Keratinocyte (primary cell): ENCODE results near the gene HPS1. TPM values are rescaled to one million over a fixed set of nuclear protein-coding genes. Genes with fewer than 3 reads are reported as not detected.
"Not testable (repeated sequence)": the region's sequence is repeated elsewhere in the genome, so short reads cannot be mapped to it uniquely, and the experiment has no call there.

Source experiments
- DNase-seq: peaks from one replicate; pipeline ENCODE4 v3.0.0-alpha.2; 2011; ENCODE audit warnings: low read depth, missing footprints, low spot score
- FAIRE-seq: peaks from 2 replicates; lab custom pipeline; 2011; peaks lifted over from hg19 to GRCh38; lab: Jason Lieb, UNC
- H2AFZ ChIP-seq: 2 replicates; pipeline ENCODE4 v1.6.0; 2012; ENCODE audit warnings: low read length, control low read depth, inconsistent platforms; ENCODE audit not compliant: control insufficient read depth
- H3K27ac ChIP-seq: 2 replicates; pipeline ENCODE4 v1.5.1; 2011; ENCODE audit warnings: low read length; ENCODE audit not compliant: control insufficient read depth, insufficient read depth
- H3K27me3 ChIP-seq: 3 replicates; pipeline ENCODE4 v1.6.0; 2011; ENCODE audit warnings: low read length; ENCODE audit not compliant: control insufficient read depth, insufficient read depth; ENCODE audit errors: extremely low read depth
- H3K36me3 ChIP-seq, 2 experiments: 2 replicates in 1 of 2; 3 replicates in 1 of 2; pipeline ENCODE4 v1.5.1; 2011; ENCODE audit warnings: low read length in 2 of 2, mild to moderate bottlenecking in 1 of 2; ENCODE audit not compliant: control insufficient read depth in 2 of 2, insufficient read depth in 2 of 2; ENCODE audit errors: extremely low read depth in 1 of 2
- H3K4me1 ChIP-seq: 3 replicates; pipeline ENCODE4 v1.5.1; 2011; ENCODE audit warnings: low read length; ENCODE audit not compliant: control insufficient read depth, insufficient read depth; ENCODE audit errors: extremely low read depth
- H3K4me2 ChIP-seq: 3 replicates; pipeline ENCODE4 v1.6.0; 2011; ENCODE audit warnings: low read depth, low read length; ENCODE audit not compliant: control insufficient read depth, insufficient read depth; ENCODE audit errors: extremely low read depth
- H3K4me3 ChIP-seq, 3 experiments: fragments of 200-600 bp in 1 of 3; sonication (generic) in 1 of 3; 2 replicates in 2 of 3; 3 replicates in 1 of 3; pipeline ENCODE4 v1.5.1; 2011 to 2016; ENCODE audit warnings: low read length in 3 of 3, mild to moderate bottlenecking in 3 of 3, control low read depth in 2 of 3, inconsistent platforms in 1 of 3, low read depth in 1 of 3, mixed read lengths in 1 of 3, mixed run types in 1 of 3, moderate library complexity in 1 of 3; ENCODE audit not compliant: control insufficient read depth in 2 of 3, insufficient read depth in 2 of 3; ENCODE audit errors: extremely low read depth in 1 of 3
- H3K79me2 ChIP-seq: 2 replicates; pipeline ENCODE4 v1.6.0; 2012; ENCODE audit warnings: low read length; ENCODE audit not compliant: control insufficient read depth, insufficient read depth
- H3K9ac ChIP-seq: 3 replicates; pipeline ENCODE4 v1.6.0; 2011; ENCODE audit warnings: low read length; ENCODE audit not compliant: control insufficient read depth, insufficient read depth; ENCODE audit errors: extremely low read depth
- H3K9me1 ChIP-seq: 3 replicates; pipeline ENCODE4 v1.6.0; 2011; ENCODE audit warnings: low read length; ENCODE audit not compliant: control insufficient read depth, insufficient read depth; ENCODE audit errors: extremely low read depth
- H3K9me3 ChIP-seq: 2 replicates; pipeline ENCODE4 v1.5.1; 2012; ENCODE audit warnings: low read depth, low read length; ENCODE audit not compliant: control insufficient read depth
- H4K20me1 ChIP-seq: 3 replicates; pipeline ENCODE4 v1.6.0; 2011; ENCODE audit warnings: low read length; ENCODE audit not compliant: control insufficient read depth, insufficient read depth; ENCODE audit errors: extremely low read depth
- CTCF ChIP-seq, 3 experiments: IDR thresholded peaks in 1 of 3; conservative IDR thresholded peaks in 1 of 3; optimal IDR thresholded peaks in 1 of 3; 2 replicates in 2 of 3; 3 replicates in 1 of 3; pipeline versions ENCODE3 to v1.5.1; 2011; ENCODE audit warnings: low read length in 3 of 3, mild to moderate bottlenecking in 3 of 3, moderate library complexity in 2 of 3, control low read depth in 1 of 3, inconsistent platforms in 1 of 3; ENCODE audit not compliant: insufficient read depth in 2 of 3; ENCODE audit errors: extremely low read depth in 1 of 3
- EZH2 ChIP-seq: IDR thresholded peaks from one replicate; pipeline ENCODE4 v1.6.1; 2012; ENCODE audit warnings: inconsistent platforms, mild to moderate bottlenecking, low read length, moderate library complexity
- dilution Hi-C: fragments of 300-500 bp; cut with MboI; formaldehyde crosslinking; loops from one replicate; pipeline ENCODE4 v1.7.0; 2020; ENCODE audit warnings: low sequenced_read_pairs; ENCODE audit not compliant: extremely low pct_ligation_motif_present
- polyA plus RNA-seq, 5 experiments: library from polyadenylated mRNA; depleted of rRNA in 3 of 5; stranded (reverse) in 3 of 5; stranded (forward) in 1 of 5; unstranded in 1 of 5; fragments of >200 nt; gene quantifications; 1 replicate in 1 of 5; 2 replicates in 3 of 5; 3 replicates in 1 of 5; pipeline versions ENCODE4 v1.2.1 to v1.2.3, GENCODE V29; 2011 to 2012; ENCODE audit warnings: missing spikeins in 2 of 5, low read depth in 1 of 5, low replicate concordance in 1 of 5

HPS1 gene
- polyA plus RNA-seq, 1 donor (not counting 4 experiments of a cell fraction or from before 2014, with no cell fraction given), result 39.4 TPM

GRCh38 chr10:98383869-98384268 is 62.9 kb downstream of the HPS1 start:
- DNase-seq, result no peak
- dilution Hi-C loops, result no loop called here
- Histone ChIP-seq H3K4me2 (no peak overlapping the region), H3K36me3 (no peaks in the 10 kb centered on the region), H4K20me1 (no peaks in the 10 kb centered on the region), H3K27ac (no peak overlapping the region), H3K4me1 (no peaks in the 10 kb centered on the region), H3K27me3 (no peaks in the 10 kb centered on the region), H3K9ac (no peak overlapping the region), H3K9me3 (no peaks in the 10 kb centered on the region), H2AFZ (no peak overlapping the region), H3K79me2 (no peaks in the 10 kb centered on the region), H3K9me1 (no peaks in the 10 kb centered on the region), H3K4me3 (no peak overlapping the region)
- TF ChIP-seq EZH2 (no peak), CTCF (optimal IDR thresholded peaks at IDR 0.05 in 1 of 3, IDR thresholded peaks at IDR 0.05 in 1 of 3, conservative IDR thresholded peaks at IDR 0.05 in 1 of 3; ENCODE audit: extremely low read depth in 1 of 3, insufficient read depth in 2 of 3, low read length in 3 of 3) (no peak)
- FAIRE-seq, result no peak

GRCh38 chr10:98383134-98383667 is 63.5 kb downstream of the HPS1 start:
- H3K4me1 ChIP-seq, H3K9me1 ChIP-seq, H3K79me2 ChIP-seq, dilution Hi-C loops, H3K27me3 ChIP-seq, H4K20me1 ChIP-seq, H3K4me2 ChIP-seq, H3K9ac ChIP-seq, H3K9me3 ChIP-seq, FAIRE-seq, H3K27ac ChIP-seq, H2AFZ ChIP-seq, H3K36me3 ChIP-seq, H3K4me3 ChIP-seq, DNase-seq: not testable (repeated sequence)

GRCh38 chr10:98382691-98383101 is 64.0 kb downstream of the HPS1 start:
- H3K4me3 ChIP-seq, result no peak overlapping the region
- dilution Hi-C loops, result no loop called here
- TF ChIP-seq EZH2 (no peak), CTCF (optimal IDR thresholded peaks at IDR 0.05 in 1 of 3, IDR thresholded peaks at IDR 0.05 in 1 of 3, conservative IDR thresholded peaks at IDR 0.05 in 1 of 3; ENCODE audit: extremely low read depth in 1 of 3, insufficient read depth in 2 of 3, low read length in 3 of 3) (no peak)
- H3K9me3 ChIP-seq, result no peaks in the 10 kb centered on the region
- H3K4me2 ChIP-seq, result no peak overlapping the region
- no peak overlapping the region for H3K27ac ChIP-seq
- no peaks in the 10 kb centered on the region for H3K79me2 ChIP-seq
- FAIRE-seq, result no peak
- no peak for DNase-seq
- no peaks in the 10 kb centered on the region for H3K4me1 ChIP-seq
- no peaks in the 10 kb centered on the region for H3K36me3 ChIP-seq
- H2AFZ ChIP-seq, result no peak overlapping the region
- H4K20me1 ChIP-seq, result no peaks in the 10 kb centered on the region
- H3K27me3 ChIP-seq, result no peaks in the 10 kb centered on the region
- H3K9me1 ChIP-seq, result no peaks in the 10 kb centered on the region
- no peak overlapping the region for H3K9ac ChIP-seq
